Uterus (tissue), 4 donors: ENCODE results near the gene CLIC3. TPM values are rescaled to one million over a fixed set of nuclear protein-coding genes. Genes with fewer than 3 reads are reported as not detected.

Source experiments
- DNase-seq, 2 donors: peaks; one replicate each; pipeline ENCODE4 v3.0.0-alpha.2; 2019 to 2020
- H3K27ac ChIP-seq, 2 donors: fragments of 200-600 bp; sonication (generic); 1 replicate in 1 of 2; 2 replicates in 1 of 2; pipeline ENCODE4 v1.5.1; 2016 to 2018
- H3K27me3 ChIP-seq, 2 donors: fragments of 200-600 bp; sonication (generic); one replicate each; pipeline ENCODE4 v1.5.1; 2018 to 2019; ENCODE audit warnings: control low read depth in 1 of 2
- H3K36me3 ChIP-seq, 2 donors: fragments of 200-600 bp; sonication (generic); one replicate each; pipeline ENCODE4 v1.5.1; 2019; ENCODE audit warnings: control low read depth in 1 of 2
- H3K4me1 ChIP-seq, 2 donors: fragments of 200-600 bp; sonication (generic); one replicate each; pipeline ENCODE4 v1.5.1; 2018 to 2019; ENCODE audit warnings: control low read depth in 1 of 2
- H3K4me3 ChIP-seq, 2 donors: fragments of 200-600 bp; sonication (generic); 1 replicate in 1 of 2; 2 replicates in 1 of 2; pipeline ENCODE4 v1.5.1; 2018 to 2019; ENCODE audit warnings: mild to moderate bottlenecking in 1 of 2
- H3K9me3 ChIP-seq, 2 donors: fragments of 200-600 bp; sonication (generic); one replicate each; pipeline ENCODE4 v1.5.1; 2019; ENCODE audit warnings: control low read depth in 1 of 2
- CTCF ChIP-seq, 4 experiments: fragments of 200-600 bp in 2 of 4; fragments of 450-650 bp in 2 of 4; sonication (generic) in 2 of 4; IDR thresholded peaks; one replicate each; pipeline ENCODE4 v1.5.1; 2016 to 2019; ENCODE audit warnings: antibody characterized with exemption in 4 of 4, mild to moderate bottlenecking in 2 of 4, moderate library complexity in 1 of 4
- POLR2A ChIP-seq, 2 donors: fragments of 450-650 bp; IDR thresholded peaks; one replicate each; pipeline ENCODE4 v1.6.1; 2016; ENCODE audit warnings: antibody characterized with exemption in 2 of 2, mild to moderate bottlenecking in 1 of 2, moderate library complexity in 1 of 2
- intact Hi-C: fragments of 100-400 bp; cut with DNase I; formaldehyde crosslinking; loops from one replicate; pipeline ENCODE4 v1.15.1; 2023; ENCODE audit warnings: low total_unique reads
- total RNA-seq, 4 donors: library from RNA; depleted of rRNA in 3 of 4; stranded (reverse); fragments of >200 nt in 3 of 4; gene quantifications; one replicate each; pipeline versions ENCODE4 v1.1.0 to v1.2.4, GENCODE V29; 2014 to 2023
- donor health status: DM: yes; HTN: yes; CAD: no.

Gene CLIC3
- total RNA-seq, 4 donors from 2014 or later: 1.5 TPM; not detected in 2

- H3K9me3 ChIP-seq: no peaks in the 10 kb centered on the region
- H3K27ac ChIP-seq: no peak overlapping the region
- TF ChIP-seq CTCF (IDR thresholded peaks at IDR 0.05) (no peak), POLR2A (IDR thresholded peaks at IDR 0.05) (no peak)
- H3K4me1 ChIP-seq: peaks cover 0 to 19% of the 10 kb centered on the region in 2 donors
- DNase-seq: no peak
- H3K36me3 ChIP-seq: no peaks in the 10 kb centered on the region
- intact Hi-C loops: no loop called here
- no peaks in the 10 kb centered on the region for H3K27me3 ChIP-seq
- H3K4me3 ChIP-seq: no peak overlapping the region
Measured at GRCh38 chr9:136997371-136997770, 1.0 kb upstream of the CLIC3 start.

- DNase-seq: no peak
- Histone ChIP-seq H3K27me3 (no peaks in the 10 kb centered on the region), H3K4me3 (no peak overlapping the region), H3K4me1 (peaks cover 0 to 19% of the 10 kb centered on the region in 2 donors), H3K9me3 (no peaks in the 10 kb centered on the region), H3K36me3 (no peaks in the 10 kb centered on the region), H3K27ac (no peak overlapping the region)
- TF ChIP-seq CTCF (IDR thresholded peaks at IDR 0.05): no peak
- no peak for TF ChIP-seq POLR2A (IDR thresholded peaks at IDR 0.05)
- intact Hi-C loops: no loop called here
Measured at GRCh38 chr9:136995772-136996311, 526 bp downstream of the CLIC3 start.

- DNase-seq: no peak
- Histone ChIP-seq H3K4me1 (peaks cover 0 to 19% of the 10 kb centered on the region in 2 donors), H3K36me3 (no peaks in the 10 kb centered on the region), H3K4me3 (no peak overlapping the region), H3K27ac (no peak overlapping the region), H3K9me3 (no peaks in the 10 kb centered on the region), H3K27me3 (no peaks in the 10 kb centered on the region)
- TF ChIP-seq POLR2A (IDR thresholded peaks at IDR 0.05): no peak
- no peak for TF ChIP-seq CTCF (IDR thresholded peaks at IDR 0.05)
- intact Hi-C loops: no loop called here
Measured at GRCh38 chr9:136995362-136995761, 1.0 kb downstream of the CLIC3 start.

- no peaks in the 10 kb centered on the region for H3K27me3 ChIP-seq
- H3K27ac ChIP-seq: no peak overlapping the region
- intact Hi-C loops: no loop called here
- no peaks in the 10 kb centered on the region for H3K9me3 ChIP-seq
- TF ChIP-seq POLR2A (IDR thresholded peaks at IDR 0.05) (no peak), CTCF (IDR thresholded peaks at IDR 0.05) (no peak)
- no peaks in the 10 kb centered on the region for H3K36me3 ChIP-seq
- no peak overlapping the region for H3K4me3 ChIP-seq
- no peak for DNase-seq
- H3K4me1 ChIP-seq: peaks cover 0 to 19% of the 10 kb centered on the region in 2 donors
Measured at GRCh38 chr9:136994888-136995230, 1.5 kb downstream of the CLIC3 start.

- Histone ChIP-seq H3K27me3 (no peaks in the 10 kb centered on the region), H3K36me3 (no peaks in the 10 kb centered on the region), H3K9me3 (no peaks in the 10 kb centered on the region), H3K4me1 (peaks cover 0 to 19% of the 10 kb centered on the region in 2 donors), H3K4me3 (no peak overlapping the region), H3K27ac (no peak overlapping the region)
- TF ChIP-seq POLR2A (IDR thresholded peaks at IDR 0.05) (no peak), CTCF (IDR thresholded peaks at IDR 0.05) (no peak)
- intact Hi-C loops: no loop called here
- DNase-seq: no peak
Measured at GRCh38 chr9:136994180-136994887, 2.0 kb downstream of the CLIC3 start.
